LNCAP (cell line): ENCODE measurements around the gene E2F6.

Source experiments
- TF ChIP-seq, protein P1 (sequence below): fragments of 450-650 bp; IDR thresholded peaks from 2 replicates; pipeline ENCODE4 v1.5.1; 2017; ENCODE audit warnings: mild to moderate bottlenecking

The E2F6 gene

DNA sequence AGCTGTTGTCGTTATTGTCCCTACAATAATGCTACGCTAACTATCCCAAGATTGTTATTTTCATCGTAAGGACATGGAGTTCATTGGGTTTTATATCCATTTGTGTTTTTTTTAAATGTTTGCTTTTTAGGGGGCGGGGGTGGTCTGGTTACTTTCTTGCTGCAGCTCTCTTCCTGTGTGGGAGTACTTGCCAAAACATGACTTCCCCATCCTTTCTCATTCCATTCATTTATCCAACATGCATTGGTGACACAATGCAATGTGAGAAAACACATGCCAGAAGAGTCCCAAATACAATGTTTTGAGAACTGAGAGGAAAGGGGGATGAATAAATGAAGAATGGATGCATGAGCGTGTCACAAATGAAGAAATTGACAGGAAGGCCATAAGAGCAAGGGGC, 55.9 kb downstream of the E2F6 start:
- TF ChIP-seq, protein P1, sequence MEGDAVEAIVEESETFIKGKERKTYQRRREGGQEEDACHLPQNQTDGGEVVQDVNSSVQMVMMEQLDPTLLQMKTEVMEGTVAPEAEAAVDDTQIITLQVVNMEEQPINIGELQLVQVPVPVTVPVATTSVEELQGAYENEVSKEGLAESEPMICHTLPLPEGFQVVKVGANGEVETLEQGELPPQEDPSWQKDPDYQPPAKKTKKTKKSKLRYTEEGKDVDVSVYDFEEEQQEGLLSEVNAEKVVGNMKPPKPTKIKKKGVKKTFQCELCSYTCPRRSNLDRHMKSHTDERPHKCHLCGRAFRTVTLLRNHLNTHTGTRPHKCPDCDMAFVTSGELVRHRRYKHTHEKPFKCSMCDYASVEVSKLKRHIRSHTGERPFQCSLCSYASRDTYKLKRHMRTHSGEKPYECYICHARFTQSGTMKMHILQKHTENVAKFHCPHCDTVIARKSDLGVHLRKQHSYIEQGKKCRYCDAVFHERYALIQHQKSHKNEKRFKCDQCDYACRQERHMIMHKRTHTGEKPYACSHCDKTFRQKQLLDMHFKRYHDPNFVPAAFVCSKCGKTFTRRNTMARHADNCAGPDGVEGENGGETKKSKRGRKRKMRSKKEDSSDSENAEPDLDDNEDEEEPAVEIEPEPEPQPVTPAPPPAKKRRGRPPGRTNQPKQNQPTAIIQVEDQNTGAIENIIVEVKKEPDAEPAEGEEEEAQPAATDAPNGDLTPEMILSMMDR = no peak

DNA sequence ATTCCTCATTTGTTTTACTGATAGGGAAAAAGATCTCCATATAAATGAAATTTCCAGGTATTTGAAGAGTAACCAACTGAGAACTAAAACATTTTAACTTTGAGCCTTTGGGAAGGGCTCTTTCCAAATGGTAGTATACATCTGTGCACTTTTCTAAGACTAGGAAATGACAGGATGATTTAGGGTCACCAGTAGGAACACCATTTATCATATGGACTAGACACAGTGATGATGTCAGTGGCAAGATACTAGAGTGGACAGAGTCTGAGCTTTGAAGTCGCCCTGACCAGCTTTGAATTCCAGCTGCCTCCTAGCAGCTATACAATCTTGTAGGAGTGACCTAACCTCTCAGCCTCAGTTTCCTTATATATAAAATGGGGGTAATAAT, 56.4 kb downstream of the E2F6 start:
- TF ChIP-seq, protein P1 = no peak

DNA sequence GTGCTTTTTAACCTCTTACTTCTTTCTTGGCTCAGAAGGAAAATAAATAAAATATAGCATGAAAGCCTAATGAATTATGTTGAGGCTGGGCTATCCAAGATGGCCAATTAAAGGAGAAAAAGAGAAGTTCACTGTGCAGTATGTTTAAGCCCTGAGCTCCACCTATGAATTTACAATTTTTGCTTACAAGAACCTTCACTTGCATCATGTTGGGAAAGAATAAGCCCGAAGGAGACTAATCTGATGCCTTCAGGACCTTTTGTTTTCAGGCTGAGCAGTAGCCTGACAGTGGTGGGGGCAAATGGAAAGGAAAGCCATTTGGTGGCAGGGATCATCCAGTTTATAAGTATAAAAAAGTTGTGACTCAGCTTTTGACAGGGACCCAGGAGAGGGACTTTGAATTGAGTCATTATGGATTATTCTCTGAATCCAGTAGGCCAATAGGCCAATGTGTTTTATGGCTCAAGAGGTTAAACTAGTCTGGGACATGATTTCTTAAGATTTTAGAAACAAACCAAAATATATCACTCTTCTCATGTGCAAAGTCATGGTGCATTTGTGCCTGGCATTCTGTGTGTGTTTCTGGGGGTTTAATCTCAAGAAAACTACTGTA, 56.9 kb downstream of the E2F6 start:
- TF ChIP-seq, protein P1 = no peak

DNA sequence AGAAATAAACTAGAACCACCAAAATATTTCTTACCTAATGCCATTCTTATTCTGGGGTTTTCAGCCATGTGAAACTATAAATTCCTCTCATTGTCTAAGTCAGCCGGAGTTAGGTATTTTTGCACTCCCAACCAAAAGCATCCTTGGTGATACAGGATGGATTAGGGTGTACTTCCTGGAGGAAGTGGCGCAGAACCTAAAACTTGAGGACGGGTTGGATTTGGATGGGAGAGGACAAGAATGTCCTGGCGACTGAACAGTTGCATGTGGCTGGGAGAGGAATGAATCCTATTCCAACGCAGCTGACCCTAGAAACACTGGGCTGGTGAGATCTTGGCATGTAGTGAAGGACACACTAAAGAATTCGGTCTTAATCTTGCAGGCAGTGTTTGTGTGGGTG, 58.5 kb downstream of the E2F6 start:
- TF ChIP-seq, protein P1 = no peak

DNA sequence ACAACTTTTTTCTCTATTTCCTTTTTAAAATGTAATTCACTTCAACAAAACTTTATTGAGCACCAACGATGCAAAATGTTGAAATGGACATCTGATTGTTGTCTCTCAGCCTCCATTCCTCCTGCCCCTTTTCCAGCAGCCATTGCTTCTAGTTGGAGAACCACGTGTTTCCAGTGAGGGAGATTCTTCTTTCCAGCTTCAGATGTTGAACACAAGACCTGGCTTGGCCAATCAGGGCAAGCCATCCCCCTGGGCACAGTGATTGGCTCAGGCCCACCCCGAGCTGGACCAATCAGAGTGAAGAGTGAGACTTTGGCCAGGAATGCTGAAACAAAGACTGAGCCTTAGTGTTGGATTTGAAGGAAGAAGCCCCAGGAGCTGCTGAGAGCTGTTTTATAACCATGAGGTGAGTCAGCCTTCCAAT, 59.0 kb downstream of the E2F6 start:
- TF ChIP-seq, protein P1 = no peak

DNA sequence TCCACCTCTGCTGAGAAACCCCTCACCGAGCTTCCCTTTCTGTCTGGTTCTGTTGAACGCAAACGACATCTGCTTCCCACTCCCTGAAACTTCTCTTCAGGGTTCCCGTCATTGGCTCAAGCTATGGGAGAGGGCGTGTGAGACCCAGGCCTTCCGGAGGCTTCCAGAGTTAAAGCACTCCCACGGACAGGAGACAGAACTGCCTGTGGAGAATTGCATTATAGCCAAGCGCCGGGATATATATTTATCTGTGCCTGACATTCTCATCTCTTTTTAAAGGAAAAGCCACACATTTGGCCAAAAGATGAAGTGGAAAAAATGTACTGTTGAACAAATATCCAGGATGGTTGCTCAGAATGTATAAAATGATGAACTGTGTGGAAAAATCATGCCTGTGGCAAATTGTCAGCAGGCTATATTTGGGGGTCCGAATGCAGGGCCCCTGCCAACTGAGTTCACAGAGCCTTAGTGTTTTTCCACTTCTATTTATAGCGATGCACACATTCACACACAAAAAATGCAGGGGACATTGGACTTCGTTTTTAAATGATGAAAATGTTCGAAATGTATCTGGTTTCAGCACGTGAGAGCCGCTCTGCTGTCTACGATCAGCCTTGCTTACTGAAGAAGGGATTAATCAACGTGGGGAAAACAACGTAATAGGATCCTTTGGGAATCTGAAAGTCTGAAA, 59.5 kb downstream of the E2F6 start:
- TF ChIP-seq, protein P1 = no peak

DNA sequence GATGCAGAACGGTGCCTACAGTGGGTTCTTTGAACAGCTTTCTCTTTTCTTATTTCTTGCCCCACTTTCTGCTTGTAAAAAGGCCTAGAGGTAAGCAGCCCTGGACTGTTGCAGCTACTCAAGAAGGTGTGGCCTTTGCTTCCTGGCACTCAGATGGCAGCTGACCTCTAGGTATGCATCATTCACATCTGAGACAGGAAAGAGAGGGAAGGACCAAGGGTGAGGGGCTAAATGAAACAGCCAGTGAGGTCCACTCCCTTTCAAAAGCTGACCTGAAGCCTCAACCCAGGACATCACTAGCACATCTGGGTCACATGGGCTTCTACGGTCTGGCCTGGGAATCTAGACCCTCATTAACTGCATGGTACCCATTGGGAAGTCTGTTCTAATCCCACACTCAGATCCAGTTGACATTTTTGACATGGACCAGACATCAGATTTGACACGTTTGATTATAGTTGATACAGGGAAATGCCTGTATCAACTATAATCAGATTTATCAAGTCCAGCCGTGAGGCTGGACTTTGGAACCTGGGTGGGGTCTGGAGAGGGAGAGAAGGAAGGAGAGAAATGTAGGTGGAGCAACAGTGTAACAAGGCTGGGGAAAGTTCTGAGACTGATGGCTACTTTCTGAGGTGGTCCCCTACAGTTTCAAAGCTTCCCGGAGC, 60.2 kb downstream of the E2F6 start:
- TF ChIP-seq, protein P1 = no peak
